HG02943 (cell line): Measurements from ENCODE around the gene SEC61B.
A peak's percentile ranks its signal among the peaks of the same experiment; 100 is the strongest.

Experiments used
- ATAC-seq: cut with Tn5 transposase; IDR thresholded peaks from one replicate; pipeline ENCODE4 v1.9.1; 2021; ENCODE audit warnings: mild to moderate bottlenecking, low read depth, moderate library complexity; ENCODE audit not compliant: unreplicated experiment

SEC61B gene

GRCh38 chr9:99221621-99222415, at the start of gene SEC61B, which contains the start of gene ALG2:
TSS of gene SEC61B (plus strand) at chr9:99222282. CDS start at chr9:99222364, 82 bp downstream.
TSS of gene ALG2 (minus strand) at chr9:99221942. CDS start at chr9:99221894, 48 bp downstream.
- peak; percentile 92 for ATAC-seq

- ATAC-seq: no peak
Observed at GRCh38 chr9:99173570-99174504, 48.2 kb upstream of the SEC61B start.

- no peak for ATAC-seq
Observed at GRCh38 chr9:99176527-99177013, 45.5 kb upstream of the SEC61B start.

- ATAC-seq: no peak
Observed at GRCh38 chr9:99177576-99178366, 44.3 kb upstream of the SEC61B start.

- no peak for ATAC-seq
Observed at GRCh38 chr9:99178912-99179872, 42.9 kb upstream of the SEC61B start.

GRCh38 chr9:99180199-99180598, 41.9 kb upstream of the SEC61B start:
- ATAC-seq: no peak

- ATAC-seq: no peak
Observed at GRCh38 chr9:99180662-99181061, 41.4 kb upstream of the SEC61B start.

- no peak for ATAC-seq
Observed at GRCh38 chr9:99181206-99181605, 40.9 kb upstream of the SEC61B start.

GRCh38 chr9:99181621-99182020, 40.5 kb upstream of the SEC61B start:
- ATAC-seq: no peak

- no peak for ATAC-seq
Observed at GRCh38 chr9:99182356-99182755, 39.7 kb upstream of the SEC61B start.

GRCh38 chr9:99183616-99184015, 38.5 kb upstream of the SEC61B start:
- no peak for ATAC-seq

- ATAC-seq: no peak
Observed at GRCh38 chr9:99184110-99184474, 38.0 kb upstream of the SEC61B start.

- ATAC-seq: peak; percentile 50
Observed at GRCh38 chr9:99184475-99185347, 37.4 kb upstream of the SEC61B start.

GRCh38 chr9:99185348-99185632, 36.8 kb upstream of the SEC61B start:
- no peak for ATAC-seq

GRCh38 chr9:99185934-99186333, 36.1 kb upstream of the SEC61B start:
- no peak for ATAC-seq

- ATAC-seq: no peak
Observed at GRCh38 chr9:99187311-99187710, 34.8 kb upstream of the SEC61B start.

- no peak for ATAC-seq
Observed at GRCh38 chr9:99189186-99189585, 32.9 kb upstream of the SEC61B start.

- ATAC-seq: no peak
Observed at GRCh38 chr9:99189887-99190596, 32.0 kb upstream of the SEC61B start.
